HepG2 (cell line): ENCODE data around the gene FBH1. TPM values are rescaled to one million over a fixed set of nuclear protein-coding genes. Genes with fewer than 3 reads are reported as not detected.
A peak's percentile ranks its signal among the peaks of the same experiment; 100 is the strongest.

Experiments
- ARID3A ChIP-seq: IDR thresholded peaks from 2 replicates; pipeline ENCODE4 v1.6.1; 2012; ENCODE audit warnings: low read depth, low read length, improper control_type of control experiment
- FOXM1 ChIP-seq: sonication (generic); formaldehyde crosslinking; IDR thresholded peaks from 2 replicates; pipeline ENCODE4 v1.5.0; 2020; ENCODE audit warnings: missing genetic modification reagents
- GATAD2A ChIP-seq: IDR thresholded peaks from 2 replicates; pipeline ENCODE4 v1.6.1; 2016
- KAT7 ChIP-seq: IDR thresholded peaks from 2 replicates; pipeline ENCODE4 v1.6.1; 2018; ENCODE audit warnings: borderline replicate concordance, missing compliant biosample characterization
- KLF16 ChIP-seq, 2 experiments: sonication (generic) in 1 of 2; formaldehyde crosslinking in 1 of 2; IDR thresholded peaks; 2 replicates each; pipeline versions ENCODE4 v1.6.1 to v1.8.0; 2016 to 2023; ENCODE audit warnings: missing genetic modification reagents in 2 of 2, missing compliant biosample characterization in 1 of 2
- MEIS1 ChIP-seq: sonication (generic); formaldehyde crosslinking; IDR thresholded peaks from 2 replicates; pipeline ENCODE4 v1.9.0; 2021; ENCODE audit warnings: mild to moderate bottlenecking, missing genetic modification reagents, moderate library complexity, borderline replicate concordance
- NR2F1 ChIP-seq, 2 experiments: fragments of 450-650 bp in 1 of 2; formaldehyde crosslinking in 1 of 2; IDR thresholded peaks; 2 replicates each; pipeline versions ENCODE4 v1.5.0 to v1.6.1; 2016 to 2020; ENCODE audit warnings: mild to moderate bottlenecking in 1 of 2, missing compliant biosample characterization in 1 of 2, missing genetic modification reagents in 1 of 2, moderate library complexity in 1 of 2
- POGZ ChIP-seq: sonication (generic); formaldehyde crosslinking; IDR thresholded peaks from 2 replicates; pipeline ENCODE4 v1.4.0; 2020; ENCODE audit warnings: mild to moderate bottlenecking, missing genetic modification reagents
- RAD21 ChIP-seq: fragments of 450-650 bp; formaldehyde crosslinking; IDR thresholded peaks from 2 replicates; pipeline ENCODE4 v1.5.0; 2020; ENCODE audit warnings: mild to moderate bottlenecking
- SAP130 ChIP-seq: IDR thresholded peaks from 2 replicates; pipeline ENCODE4 v1.6.1; 2016; ENCODE audit warnings: low read depth
- SP140L ChIP-seq: sonication (generic); formaldehyde crosslinking; IDR thresholded peaks from 2 replicates; pipeline ENCODE4 v1.4.0; 2020; ENCODE audit warnings: missing genetic modification reagents, borderline replicate concordance
- STAG1 ChIP-seq: sonication (generic); formaldehyde crosslinking; IDR thresholded peaks from 2 replicates; pipeline ENCODE4 v1.4.0; 2020; ENCODE audit warnings: missing genetic modification reagents
- ZMYM3 ChIP-seq: sonication (generic); formaldehyde crosslinking; IDR thresholded peaks from 2 replicates; pipeline ENCODE4 v1.5.1; 2020; ENCODE audit warnings: mild to moderate bottlenecking, missing genetic modification reagents
- ZNF841 ChIP-seq: sonication (generic); formaldehyde crosslinking; IDR thresholded peaks from 2 replicates; pipeline ENCODE4 v1.8.1; 2023; ENCODE audit warnings: missing genetic modification reagents, borderline replicate concordance
- polyA plus RNA-seq, 8 experiments: library from polyadenylated mRNA; depleted of rRNA in 3 of 8; stranded (reverse) in 7 of 8; unstranded in 1 of 8; fragments of >200 nt; fragmentation: Illumina TruSeq in 4 of 8; extraction: Trizol in 4 of 8; gene quantifications; 2 replicates each; pipeline versions ENCODE4 v1.2.1 to v1.2.3, GENCODE V29; 2011 to 2016; ENCODE audit warnings: low read depth in 4 of 8, missing spikeins in 1 of 8, mixed read lengths in 1 of 8; ENCODE audit not compliant: insufficient read depth in 1 of 8
- total RNA-seq, 5 experiments: library from RNA; depleted of rRNA; stranded (reverse); fragments of >200 nt; fragmentation: Illumina TruSeq; extraction: Trizol; gene quantifications; 2 replicates each; pipeline ENCODE4 v1.2.3, GENCODE V29; 2016; ENCODE audit warnings: low read depth in 1 of 5
- TF ChIP-seq, protein P1 (sequence below): sonication (generic); formaldehyde crosslinking; IDR thresholded peaks from 2 replicates; pipeline ENCODE4 v1.9.0; 2022; ENCODE audit warnings: low read depth, missing genetic modification reagents
- TF ChIP-seq, protein P2 (sequence below): sonication (generic); formaldehyde crosslinking; IDR thresholded peaks from 2 replicates; pipeline ENCODE4 v1.5.0; 2020; ENCODE audit warnings: mild to moderate bottlenecking, missing genetic modification reagents, moderate library complexity

The FBH1 gene
- total and polyA plus RNA-seq, 2 of the 13 experiments (the other 11 are each of a cell fraction or from before 2014, with no cell fraction given): 48.8 to 60.3 TPM

- TF ChIP-seq ARID3A: 0 out of 2 replicates have a peak, but pooled peaks have one; percentile 22
- peak; percentile 60 for TF ChIP-seq STAG1
- TF ChIP-seq ZNF841: no peak
- TF ChIP-seq SAP130 (CRISPR knock-in tag): peak; percentile 28; the same call in 1 of the 2 replicates
- no peak for TF ChIP-seq KAT7 (CRISPR knock-in tag)
- TF ChIP-seq POGZ (CRISPR knock-in tag): no peak
- TF ChIP-seq KLF16 (CRISPR knock-in tag; IDR thresholded peaks at IDR 0.05): peak in 1 of 2 experiments; percentile 49; a peak in 1 of 4 replicates
- TF ChIP-seq, protein P1, sequence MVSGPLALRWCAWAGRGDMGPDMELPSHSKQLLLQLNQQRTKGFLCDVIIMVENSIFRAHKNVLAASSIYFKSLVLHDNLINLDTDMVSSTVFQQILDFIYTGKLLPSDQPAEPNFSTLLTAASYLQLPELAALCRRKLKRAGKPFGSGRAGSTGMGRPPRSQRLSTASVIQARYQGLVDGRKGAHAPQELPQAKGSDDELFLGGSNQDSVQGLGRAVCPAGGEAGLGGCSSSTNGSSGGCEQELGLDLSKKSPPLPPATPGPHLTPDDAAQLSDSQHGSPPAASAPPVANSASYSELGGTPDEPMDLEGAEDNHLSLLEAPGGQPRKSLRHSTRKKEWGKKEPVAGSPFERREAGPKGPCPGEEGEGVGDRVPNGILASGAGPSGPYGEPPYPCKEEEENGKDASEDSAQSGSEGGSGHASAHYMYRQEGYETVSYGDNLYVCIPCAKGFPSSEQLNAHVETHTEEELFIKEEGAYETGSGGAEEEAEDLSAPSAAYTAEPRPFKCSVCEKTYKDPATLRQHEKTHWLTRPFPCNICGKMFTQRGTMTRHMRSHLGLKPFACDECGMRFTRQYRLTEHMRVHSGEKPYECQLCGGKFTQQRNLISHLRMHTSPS (CRISPR knock-in tag): no peak
- no peak for TF ChIP-seq FOXM1 (CRISPR knock-in tag)
- TF ChIP-seq RAD21 (CRISPR knock-in tag): peak; percentile 37; the same call in 1 of the 2 replicates
- TF ChIP-seq SP140L (CRISPR knock-in tag): no peak
- no peak for TF ChIP-seq MEIS1 (CRISPR knock-in tag)
- TF ChIP-seq, protein P2, sequence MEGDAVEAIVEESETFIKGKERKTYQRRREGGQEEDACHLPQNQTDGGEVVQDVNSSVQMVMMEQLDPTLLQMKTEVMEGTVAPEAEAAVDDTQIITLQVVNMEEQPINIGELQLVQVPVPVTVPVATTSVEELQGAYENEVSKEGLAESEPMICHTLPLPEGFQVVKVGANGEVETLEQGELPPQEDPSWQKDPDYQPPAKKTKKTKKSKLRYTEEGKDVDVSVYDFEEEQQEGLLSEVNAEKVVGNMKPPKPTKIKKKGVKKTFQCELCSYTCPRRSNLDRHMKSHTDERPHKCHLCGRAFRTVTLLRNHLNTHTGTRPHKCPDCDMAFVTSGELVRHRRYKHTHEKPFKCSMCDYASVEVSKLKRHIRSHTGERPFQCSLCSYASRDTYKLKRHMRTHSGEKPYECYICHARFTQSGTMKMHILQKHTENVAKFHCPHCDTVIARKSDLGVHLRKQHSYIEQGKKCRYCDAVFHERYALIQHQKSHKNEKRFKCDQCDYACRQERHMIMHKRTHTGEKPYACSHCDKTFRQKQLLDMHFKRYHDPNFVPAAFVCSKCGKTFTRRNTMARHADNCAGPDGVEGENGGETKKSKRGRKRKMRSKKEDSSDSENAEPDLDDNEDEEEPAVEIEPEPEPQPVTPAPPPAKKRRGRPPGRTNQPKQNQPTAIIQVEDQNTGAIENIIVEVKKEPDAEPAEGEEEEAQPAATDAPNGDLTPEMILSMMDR: peak; percentile 63
- TF ChIP-seq NR2F1 (CRISPR knock-in tag; IDR thresholded peaks at IDR 0.05): no peak
- TF ChIP-seq GATAD2A (CRISPR knock-in tag): peak; percentile 34; the same call in 1 of the 2 replicates
- no peak for TF ChIP-seq ZMYM3 (CRISPR knock-in tag)
Observed at GRCh38 chr10:5873515-5873995, 16.5 kb upstream of the FBH1 start (continued).
